Spleen (tissue), 7 donors: Measurements from ENCODE around the gene PIP4K2B.
A peak's percentile ranks its signal among the peaks of the same experiment; 100 is the strongest.

ENCODE experiments used
- POLR2AphosphoS5 ChIP-seq, 3 donors: sonication (generic); formaldehyde crosslinking; IDR thresholded peaks; one replicate each; pipeline ENCODE4 v1.5.1; 2017; ENCODE audit warnings: antibody characterized with exemption in 3 of 3
- TF ChIP-seq, protein P1 (sequence below), 11 experiments: fragments of 200-600 bp in 7 of 11; fragments of 450-650 bp in 4 of 11; sonication (generic) in 4 of 11; IDR thresholded peaks in 8 of 11; conservative IDR thresholded peaks in 3 of 11; 1 replicate in 7 of 11; 2 replicates in 4 of 11; pipeline versions ENCODE4 v1.4.0 to v1.8.0; 2016 to 2021; ENCODE audit warnings: antibody characterized with exemption in 11 of 11, inconsistent platforms in 4 of 11, mild to moderate bottlenecking in 1 of 11
- donor health status: DM: no; HTN: no; CAD: no; lungs with moderate emphysema.
- donor health status: DM: no; HTN: no; CAD: no.
- donor health status: DM: no; HTN: no; CAD: no.

DNA sequence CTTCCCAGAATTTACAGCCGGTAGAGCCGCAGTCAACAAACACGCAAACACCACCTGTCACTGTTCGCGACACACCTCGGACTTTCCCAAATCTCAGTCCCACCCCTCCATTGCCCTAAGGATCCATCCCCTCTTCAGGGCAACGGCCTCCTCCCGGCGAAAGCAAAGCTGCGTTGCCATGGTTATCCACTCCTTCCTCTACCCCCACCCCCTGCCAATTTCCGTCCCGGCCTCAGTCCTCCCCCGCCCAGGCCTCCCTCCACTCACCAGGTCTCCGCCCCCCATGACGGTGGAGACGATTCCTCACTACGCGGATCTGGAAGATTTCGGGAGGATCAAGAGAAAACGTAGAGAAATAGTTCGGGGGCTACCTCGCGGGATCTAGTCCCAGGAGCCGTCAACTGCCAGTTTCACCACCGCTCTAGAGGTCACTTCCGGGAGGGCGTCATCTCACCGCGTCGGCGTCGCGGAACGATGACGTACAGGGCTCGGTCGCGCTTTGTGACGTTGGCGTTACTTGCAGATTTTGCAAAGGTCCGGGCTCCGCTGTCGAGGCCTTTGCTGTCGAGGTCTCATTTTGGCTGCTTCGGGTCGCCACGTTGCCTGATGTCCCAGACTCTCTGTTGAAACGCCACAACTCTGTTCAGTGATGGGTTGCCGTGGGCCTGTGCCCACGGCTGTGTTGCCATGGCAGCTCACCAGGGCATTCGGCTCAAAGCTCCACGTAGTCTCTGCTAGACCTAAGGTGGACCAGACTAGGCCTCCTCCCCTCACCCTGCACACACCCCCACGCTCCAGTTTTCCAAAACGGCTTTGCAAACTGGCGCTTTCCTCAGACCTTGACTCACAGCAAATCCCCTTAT, 25.8 kb upstream of the PIP4K2B start, which contains the start of gene CWC25:
- TF ChIP-seq, protein P1, sequence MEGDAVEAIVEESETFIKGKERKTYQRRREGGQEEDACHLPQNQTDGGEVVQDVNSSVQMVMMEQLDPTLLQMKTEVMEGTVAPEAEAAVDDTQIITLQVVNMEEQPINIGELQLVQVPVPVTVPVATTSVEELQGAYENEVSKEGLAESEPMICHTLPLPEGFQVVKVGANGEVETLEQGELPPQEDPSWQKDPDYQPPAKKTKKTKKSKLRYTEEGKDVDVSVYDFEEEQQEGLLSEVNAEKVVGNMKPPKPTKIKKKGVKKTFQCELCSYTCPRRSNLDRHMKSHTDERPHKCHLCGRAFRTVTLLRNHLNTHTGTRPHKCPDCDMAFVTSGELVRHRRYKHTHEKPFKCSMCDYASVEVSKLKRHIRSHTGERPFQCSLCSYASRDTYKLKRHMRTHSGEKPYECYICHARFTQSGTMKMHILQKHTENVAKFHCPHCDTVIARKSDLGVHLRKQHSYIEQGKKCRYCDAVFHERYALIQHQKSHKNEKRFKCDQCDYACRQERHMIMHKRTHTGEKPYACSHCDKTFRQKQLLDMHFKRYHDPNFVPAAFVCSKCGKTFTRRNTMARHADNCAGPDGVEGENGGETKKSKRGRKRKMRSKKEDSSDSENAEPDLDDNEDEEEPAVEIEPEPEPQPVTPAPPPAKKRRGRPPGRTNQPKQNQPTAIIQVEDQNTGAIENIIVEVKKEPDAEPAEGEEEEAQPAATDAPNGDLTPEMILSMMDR (IDR thresholded peaks at IDR 0.05 in 8 of 11, conservative IDR thresholded peaks at IDR 0.05 in 3 of 11), result no peak
- TF ChIP-seq POLR2AphosphoS5 (IDR thresholded peaks at IDR 0.05), result peak; percentile 98 to 99 (median 99)
